ENCODE measurements around the gene SLC25A3.
"Not testable (repeated sequence)": the region's sequence is repeated elsewhere in the genome, so short reads cannot be mapped to it uniquely, and the experiment has no call there.

The SLC25A3 gene

GRCh38 chr12:98593351-98594049, at the start of gene SLC25A3:
Gene SLC25A3, plus strand, starts transcription at chr12:98593686. Its CDS starts 293 bp downstream, at chr12:98593979.
- DNase-seq = peak; percentile 93 to 99

GRCh38 chr12:98543701-98544100, 49.8 kb upstream of the SLC25A3 start:
- DNase-seq = no peak

- DNase-seq = peak in 1 of 2 experiments; percentile 34
These were observed 48.7 kb upstream of the SLC25A3 start for GRCh38 chr12:98544751-98545150.

GRCh38 chr12:98549371-98550110, 43.9 kb upstream of the SLC25A3 start:
- no peak for DNase-seq

GRCh38 chr12:98551787-98552186, 41.7 kb upstream of the SLC25A3 start:
- DNase-seq = no peak

- not testable (repeated sequence) for DNase-seq
These were observed 35.4 kb upstream of the SLC25A3 start for GRCh38 chr12:98558097-98558496.

GRCh38 chr12:98559666-98560065, 33.8 kb upstream of the SLC25A3 start:
- DNase-seq = no peak

GRCh38 chr12:98561846-98562245, 31.6 kb upstream of the SLC25A3 start:
- DNase-seq = no peak

- DNase-seq = no peak
These were observed 21.5 kb upstream of the SLC25A3 start for GRCh38 chr12:98572010-98572409.

GRCh38 chr12:98574110-98574509, 19.4 kb upstream of the SLC25A3 start:
- no peak for DNase-seq

GRCh38 chr12:98575013-98575412, 18.5 kb upstream of the SLC25A3 start:
- DNase-seq = no peak

- not testable (repeated sequence) for DNase-seq
These were observed 16.7 kb upstream of the SLC25A3 start for GRCh38 chr12:98576795-98577194.

- no peak for DNase-seq
These were observed 15.1 kb upstream of the SLC25A3 start for GRCh38 chr12:98578392-98578791.

- no peak for DNase-seq
These were observed 14.7 kb upstream of the SLC25A3 start for GRCh38 chr12:98578821-98579220.

GRCh38 chr12:98579347-98579746, 14.1 kb upstream of the SLC25A3 start:
- DNase-seq = no peak

GRCh38 chr12:98579835-98580234, 13.7 kb upstream of the SLC25A3 start:
- DNase-seq = no peak

GRCh38 chr12:98580695-98581094, 12.8 kb upstream of the SLC25A3 start:
- no peak for DNase-seq

GRCh38 chr12:98581101-98581500, 12.4 kb upstream of the SLC25A3 start:
- DNase-seq = no peak

- no peak for DNase-seq
These were observed 11.4 kb upstream of the SLC25A3 start for GRCh38 chr12:98582093-98582492.

- DNase-seq = no peak
These were observed 6.4 kb upstream of the SLC25A3 start for GRCh38 chr12:98587084-98587483.

GRCh38 chr12:98591209-98591608, 2.3 kb upstream of the SLC25A3 start:
- DNase-seq = no peak

GRCh38 chr12:98592825-98593322, 612 bp upstream of the SLC25A3 start:
- no peak for DNase-seq

- no peak for DNase-seq
These were observed 757 bp downstream of the SLC25A3 start for GRCh38 chr12:98594050-98594835.
